ENCODE results near the gene SCGB1C1. TPM values are rescaled to one million over a fixed set of nuclear protein-coding genes. Genes with fewer than 3 reads are reported as not detected.
A peak's percentile ranks its signal among the peaks of the same experiment; 100 is the strongest.

Gene SCGB1C1
- total RNA-seq, 6 experiments from 2014 or later = not detected

DNA sequence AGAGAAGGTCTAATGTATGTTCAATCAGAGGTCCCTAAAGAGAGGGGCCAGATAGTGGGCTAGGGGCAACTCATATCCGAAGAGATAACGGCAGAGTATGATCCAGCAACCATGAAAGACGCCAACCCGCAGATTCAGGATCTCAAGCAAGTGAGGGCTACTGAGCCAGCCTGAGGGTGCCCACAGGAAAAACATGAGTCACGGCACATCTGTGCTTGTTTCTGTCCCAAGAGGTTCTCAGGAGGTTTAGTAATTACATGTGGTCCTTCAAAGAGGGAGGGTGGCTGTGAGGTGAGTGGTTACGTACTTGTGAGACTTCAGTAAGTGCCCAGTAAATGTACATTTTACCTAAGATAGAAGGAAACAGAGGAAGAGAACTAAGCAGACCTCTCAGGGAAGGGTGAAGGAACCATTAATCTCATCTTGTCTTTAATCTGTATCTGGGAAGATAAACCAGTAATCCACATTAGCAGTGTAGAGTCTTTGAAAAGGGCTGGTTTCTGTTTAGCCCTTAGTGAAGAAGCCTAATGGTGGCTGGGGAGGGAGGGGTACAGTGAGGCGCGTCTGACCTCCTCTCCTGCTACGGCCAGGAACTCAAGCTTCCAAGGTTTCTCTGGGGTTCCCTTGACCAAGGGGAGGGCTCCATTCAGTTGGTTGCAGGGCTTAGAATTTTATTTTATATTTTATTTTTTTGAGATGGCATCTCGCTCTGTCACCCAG lies 33.0 kb downstream of the SCGB1C1 start:
- DNase-seq = no peak
- no peak overlapping the region for H3K27ac Mint-ChIP-seq
- no peaks in the 10 kb centered on the region for H3K9me3 Mint-ChIP-seq
- H3K4me1 Mint-ChIP-seq (ENCODE audit: low read depth) = peaks cover 9% of the 10 kb centered on the region
- H3K36me3 Mint-ChIP-seq (ENCODE audit: low read depth) = peaks cover 4% of the 10 kb centered on the region; the same call in 1 of the 2 replicates
- TF ChIP-seq, protein P1, sequence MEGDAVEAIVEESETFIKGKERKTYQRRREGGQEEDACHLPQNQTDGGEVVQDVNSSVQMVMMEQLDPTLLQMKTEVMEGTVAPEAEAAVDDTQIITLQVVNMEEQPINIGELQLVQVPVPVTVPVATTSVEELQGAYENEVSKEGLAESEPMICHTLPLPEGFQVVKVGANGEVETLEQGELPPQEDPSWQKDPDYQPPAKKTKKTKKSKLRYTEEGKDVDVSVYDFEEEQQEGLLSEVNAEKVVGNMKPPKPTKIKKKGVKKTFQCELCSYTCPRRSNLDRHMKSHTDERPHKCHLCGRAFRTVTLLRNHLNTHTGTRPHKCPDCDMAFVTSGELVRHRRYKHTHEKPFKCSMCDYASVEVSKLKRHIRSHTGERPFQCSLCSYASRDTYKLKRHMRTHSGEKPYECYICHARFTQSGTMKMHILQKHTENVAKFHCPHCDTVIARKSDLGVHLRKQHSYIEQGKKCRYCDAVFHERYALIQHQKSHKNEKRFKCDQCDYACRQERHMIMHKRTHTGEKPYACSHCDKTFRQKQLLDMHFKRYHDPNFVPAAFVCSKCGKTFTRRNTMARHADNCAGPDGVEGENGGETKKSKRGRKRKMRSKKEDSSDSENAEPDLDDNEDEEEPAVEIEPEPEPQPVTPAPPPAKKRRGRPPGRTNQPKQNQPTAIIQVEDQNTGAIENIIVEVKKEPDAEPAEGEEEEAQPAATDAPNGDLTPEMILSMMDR (IDR thresholded peaks at IDR 0.05) = no peak
- peaks cover 3% of the 10 kb centered on the region; the same call in 1 of the 2 replicates for H3K27me3 Mint-ChIP-seq (ENCODE audit: insufficient read depth)
- H3K4me3 Mint-ChIP-seq = no peak overlapping the region

DNA sequence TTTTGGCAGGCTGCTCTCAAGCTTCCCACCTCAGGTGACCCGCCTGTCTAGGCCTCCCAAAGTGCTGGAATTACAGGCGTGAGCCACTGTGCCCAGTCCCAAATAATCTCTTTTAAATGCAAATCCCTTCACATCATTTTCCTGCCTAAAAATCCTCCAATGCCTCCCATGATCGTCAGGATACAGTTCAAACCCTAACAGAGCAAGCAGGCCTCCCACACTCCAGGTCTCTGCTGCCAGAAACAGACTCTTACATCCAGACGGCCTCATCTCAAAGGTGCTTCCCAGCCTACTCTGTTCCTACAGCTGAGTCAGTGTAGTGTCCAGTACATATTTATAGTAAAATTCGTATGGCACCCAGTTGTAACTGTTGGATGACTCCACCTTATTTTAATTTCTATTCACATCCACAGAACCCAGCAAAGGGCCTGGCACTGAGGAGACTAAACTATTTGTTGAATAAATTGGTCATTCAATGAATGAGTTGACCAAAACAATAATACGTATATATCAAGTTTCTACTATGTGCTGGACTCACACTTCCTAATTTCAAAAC lies 35.0 kb downstream of the SCGB1C1 start:
- Mint-ChIP-seq H3K36me3 (ENCODE audit: low read depth) (peaks cover 4% of the 10 kb centered on the region; the same call in 1 of the 2 replicates), H3K9me3 (no peaks in the 10 kb centered on the region), H3K4me1 (ENCODE audit: low read depth) (peaks cover 9% of the 10 kb centered on the region), H3K27me3 (ENCODE audit: insufficient read depth) (peaks cover 3% of the 10 kb centered on the region), H3K4me3 (no peak overlapping the region), H3K27ac (no peak overlapping the region)
- TF ChIP-seq, protein P1 (IDR thresholded peaks at IDR 0.05) = no peak
- DNase-seq = no peak

DNA sequence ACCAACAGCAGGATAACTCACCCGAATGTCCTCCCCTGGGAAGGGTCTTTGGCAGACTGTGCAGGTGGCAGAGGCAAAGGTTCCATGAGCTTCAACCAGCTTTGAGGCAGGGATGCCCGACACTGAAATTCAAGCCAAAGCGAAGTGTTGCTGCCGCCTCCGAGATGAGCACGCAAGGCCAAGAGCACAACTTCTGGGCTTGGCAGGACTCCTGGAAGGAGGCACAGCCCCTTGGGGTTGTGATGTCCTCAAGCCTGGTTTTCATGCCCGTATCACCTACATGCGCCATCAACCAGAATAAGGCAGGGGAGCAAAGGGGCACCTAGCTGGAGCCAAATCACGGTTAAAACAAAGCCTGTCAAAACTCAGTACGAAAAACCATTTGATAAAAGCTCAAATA lies 37.6 kb downstream of the SCGB1C1 start:
- Mint-ChIP-seq H3K4me3 (no peak overlapping the region), H3K27ac (no peak overlapping the region), H3K36me3 (ENCODE audit: low read depth) (peaks cover 4% of the 10 kb centered on the region; the same call in 1 of the 2 replicates), H3K9me3 (no peaks in the 10 kb centered on the region), H3K4me1 (ENCODE audit: low read depth) (peaks cover 13% of the 10 kb centered on the region), H3K27me3 (ENCODE audit: insufficient read depth) (peaks cover 3% of the 10 kb centered on the region)
- DNase-seq = no peak
- TF ChIP-seq, protein P1 (IDR thresholded peaks at IDR 0.05) = no peak

DNA sequence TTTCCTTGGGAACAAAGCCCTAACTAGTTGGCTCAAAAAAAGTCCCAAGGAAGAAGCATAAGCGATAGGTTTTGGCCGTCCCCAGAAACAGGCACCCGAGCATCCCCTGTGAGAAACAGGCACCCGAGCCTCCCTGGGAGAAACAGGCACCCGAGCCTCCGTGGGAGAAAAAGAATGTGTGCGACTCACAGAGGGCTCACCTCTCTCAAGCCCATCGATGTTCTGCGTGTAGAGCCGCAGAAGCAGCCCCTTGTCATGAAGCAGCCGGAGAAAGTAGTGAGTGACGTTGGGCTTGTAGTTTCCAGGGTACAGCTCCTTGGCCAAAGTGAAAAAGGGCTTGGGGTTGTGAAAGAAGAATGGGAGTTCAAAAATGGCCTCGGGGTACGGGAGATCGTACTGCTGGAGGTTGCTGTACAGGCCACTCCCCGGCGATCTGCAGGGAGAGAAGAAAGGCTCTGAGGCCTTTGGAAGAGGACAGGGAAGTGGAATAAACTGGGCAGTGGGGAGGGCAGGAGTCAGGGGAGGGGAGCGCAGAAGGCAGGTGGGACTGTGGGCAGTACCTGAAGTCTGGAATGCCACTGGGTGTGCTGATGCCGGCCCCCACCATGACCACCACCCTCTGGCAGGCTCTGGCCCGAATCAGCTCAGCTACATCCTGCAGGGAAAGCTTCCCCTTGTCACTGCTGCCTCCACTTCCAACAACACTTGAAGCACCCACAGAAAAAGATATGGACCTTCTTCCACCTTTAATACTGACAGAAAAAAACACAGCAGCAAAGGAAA lies 40.1 kb downstream of the SCGB1C1 start:
- H3K27ac Mint-ChIP-seq = no peak overlapping the region
- TF ChIP-seq, protein P1 (IDR thresholded peaks at IDR 0.05) = no peak
- peaks cover 12% of the 10 kb centered on the region for H3K4me1 Mint-ChIP-seq (ENCODE audit: low read depth)
- no peaks in the 10 kb centered on the region; the same call in 1 of the 2 replicates for H3K27me3 Mint-ChIP-seq (ENCODE audit: insufficient read depth)
- H3K9me3 Mint-ChIP-seq = no peaks in the 10 kb centered on the region
- H3K36me3 Mint-ChIP-seq (ENCODE audit: low read depth) = peaks cover 4% of the 10 kb centered on the region; the same call in 1 of the 2 replicates
- DNase-seq = no peak
- H3K4me3 Mint-ChIP-seq = no peak overlapping the region

DNA sequence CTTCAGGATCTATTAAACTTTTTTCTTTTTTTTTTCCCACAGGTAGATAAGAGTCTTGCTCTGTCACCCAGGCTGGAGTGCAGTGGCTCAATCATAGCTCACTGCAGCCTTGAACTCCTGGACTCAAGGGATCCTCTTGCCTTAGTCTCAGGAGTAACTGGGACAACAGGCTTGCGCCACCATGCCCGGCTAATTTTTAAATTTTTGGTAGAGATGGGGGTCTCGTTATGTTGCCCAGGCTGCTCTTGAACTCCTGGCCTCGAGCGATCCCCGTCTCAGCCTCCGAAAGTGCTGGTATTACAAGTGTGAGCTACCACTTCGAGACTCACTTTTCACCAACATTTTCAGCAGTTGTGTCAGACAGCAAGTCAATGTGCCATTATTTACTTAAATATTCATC lies 42.3 kb downstream of the SCGB1C1 start:
- H3K36me3 Mint-ChIP-seq (ENCODE audit: low read depth) = peaks cover 3% of the 10 kb centered on the region; the same call in 1 of the 2 replicates
- no peaks in the 10 kb centered on the region; the same call in 1 of the 2 replicates for H3K27me3 Mint-ChIP-seq (ENCODE audit: insufficient read depth)
- TF ChIP-seq, protein P1 (IDR thresholded peaks at IDR 0.05) = no peak
- H3K4me1 Mint-ChIP-seq (ENCODE audit: low read depth) = peaks cover 32% of the 10 kb centered on the region
- peak overlapping the region; percentile 85; the same call in 1 of the 2 replicates for H3K27ac Mint-ChIP-seq
- H3K9me3 Mint-ChIP-seq = no peaks in the 10 kb centered on the region
- H3K4me3 Mint-ChIP-seq = peak overlapping the region; percentile 92
- DNase-seq = no peak

Measured in HFFc6 (cell line).